ENCODE measurements around the gene OPCML.

Gene OPCML

GRCh38 chr11:132563050-132563449, 969.3 kb downstream of the OPCML start:
- H3K4me3 Mint-ChIP-seq: no peak overlapping the region

GRCh38 chr11:132561937-132562336, 970.4 kb downstream of the OPCML start:
- no peak for TF ChIP-seq CTCF (IDR thresholded peaks at IDR 0.05; ENCODE audit: unreplicated experiment in 3 of 3)
- Mint-ChIP-seq H3K36me3 (ENCODE audit: low read depth) (no peaks in the 10 kb centered on the region), H3K9me3 (no peaks in the 10 kb centered on the region), H3K27ac (peak overlapping the region; percentile 72 to 78 (median 76)), H3K27me3 (ENCODE audit: low read depth) (peaks cover 5% of the 10 kb centered on the region), H3K4me3 (no peak overlapping the region), H3K4me1 (peaks cover 34% of the 10 kb centered on the region)

More at GRCh38 chr11:132563050-132563449, 969.3 kb downstream of the OPCML start:
- Mint-ChIP-seq H3K9me3 (no peaks in the 10 kb centered on the region), H3K27ac (peak overlapping the region in 2 of 3 experiments; percentile 72 to 78), H3K27me3 (ENCODE audit: low read depth) (peaks cover 5% of the 10 kb centered on the region), H3K4me1 (peaks cover 34% of the 10 kb centered on the region), H3K36me3 (ENCODE audit: low read depth) (no peaks in the 10 kb centered on the region)
- no peak for TF ChIP-seq CTCF (IDR thresholded peaks at IDR 0.05; ENCODE audit: unreplicated experiment in 3 of 3)

GRCh38 chr11:132559331-132560036, 972.8 kb downstream of the OPCML start:
- Mint-ChIP-seq H3K9me3 (no peaks in the 10 kb centered on the region), H3K36me3 (ENCODE audit: low read depth) (no peaks in the 10 kb centered on the region), H3K27ac (peak overlapping the region; percentile 9 to 78 (median 24)), H3K4me3 (no peak overlapping the region), H3K4me1 (peaks cover 34% of the 10 kb centered on the region), H3K27me3 (ENCODE audit: low read depth) (peaks cover 5% of the 10 kb centered on the region)
- no peak for TF ChIP-seq CTCF (IDR thresholded peaks at IDR 0.05; ENCODE audit: unreplicated experiment in 3 of 3)

- Mint-ChIP-seq H3K4me1 (peaks cover 16% of the 10 kb centered on the region), H3K36me3 (ENCODE audit: low read depth) (peaks cover 7% of the 10 kb centered on the region), H3K4me3 (no peak overlapping the region), H3K9me3 (peaks cover 7% of the 10 kb centered on the region), H3K27me3 (ENCODE audit: low read depth) (peaks cover 5% of the 10 kb centered on the region), H3K27ac (no peak overlapping the region)
- TF ChIP-seq CTCF (IDR thresholded peaks at IDR 0.05; ENCODE audit: unreplicated experiment in 3 of 3): no peak
Measured at GRCh38 chr11:132556316-132556715, 976.0 kb downstream of the OPCML start.

GRCh38 chr11:132555617-132556016, 976.7 kb downstream of the OPCML start:
- Mint-ChIP-seq H3K9me3 (peaks cover 7% of the 10 kb centered on the region), H3K36me3 (ENCODE audit: low read depth) (peaks cover 7% of the 10 kb centered on the region), H3K27me3 (ENCODE audit: low read depth) (peaks cover 5% of the 10 kb centered on the region), H3K4me1 (peaks cover 9% of the 10 kb centered on the region), H3K4me3 (no peak overlapping the region), H3K27ac (no peak overlapping the region)
- no peak for TF ChIP-seq CTCF (IDR thresholded peaks at IDR 0.05; ENCODE audit: unreplicated experiment in 3 of 3)

- H3K27me3 Mint-ChIP-seq (ENCODE audit: low read depth): peaks cover 3% of the 10 kb centered on the region
- no peaks in the 10 kb centered on the region for H3K4me1 Mint-ChIP-seq
Measured at GRCh38 chr11:132551016-132551415, 981.3 kb downstream of the OPCML start.

More at GRCh38 chr11:132551016-132551415, 981.3 kb downstream of the OPCML start:
- H3K36me3 Mint-ChIP-seq (ENCODE audit: low read depth): peaks cover 10% of the 10 kb centered on the region
- H3K4me3 Mint-ChIP-seq: no peak overlapping the region
- no peak overlapping the region for H3K27ac Mint-ChIP-seq
- H3K9me3 Mint-ChIP-seq: peaks cover 11% of the 10 kb centered on the region
- no peak for TF ChIP-seq CTCF (IDR thresholded peaks at IDR 0.05; ENCODE audit: unreplicated experiment in 3 of 3)
